HEK293 (cell line): ENCODE results near the gene AUH.

ENCODE experiments used
- HOXA7 ChIP-seq: sonication (generic); formaldehyde crosslinking; IDR thresholded peaks from 2 replicates; pipeline ENCODE4 v1.8.1; 2022; ENCODE audit warnings: missing genetic modification reagents, borderline replicate concordance
- ZEB2 ChIP-seq: fragments of 450-650 bp; formaldehyde crosslinking; IDR thresholded peaks from 2 replicates; pipeline ENCODE4 v1.5.1; 2016; ENCODE audit warnings: missing biosample characterization, missing genetic modification characterization
- ZNF324 ChIP-seq: fragments of 450-650 bp; formaldehyde crosslinking; IDR thresholded peaks from 2 replicates; pipeline ENCODE4 v1.5.1; 2016; ENCODE audit warnings: missing biosample characterization, missing genetic modification characterization
- ZNF701 ChIP-seq: fragments of 450-650 bp; formaldehyde crosslinking; IDR thresholded peaks from 2 replicates; pipeline ENCODE4 v1.5.1; 2016; ENCODE audit warnings: missing biosample characterization, missing genetic modification characterization
- TF ChIP-seq, protein P1 (sequence below): fragments of 450-650 bp; formaldehyde crosslinking; IDR thresholded peaks from 2 replicates; pipeline ENCODE4 v1.5.1; 2016; ENCODE audit warnings: missing biosample characterization, missing genetic modification characterization, low read depth
- TF ChIP-seq, protein P2 (sequence below): fragments of 450-650 bp; formaldehyde crosslinking; IDR thresholded peaks from 2 replicates; pipeline ENCODE4 v1.5.1; 2016; ENCODE audit warnings: missing biosample characterization, missing genetic modification characterization

DNA sequence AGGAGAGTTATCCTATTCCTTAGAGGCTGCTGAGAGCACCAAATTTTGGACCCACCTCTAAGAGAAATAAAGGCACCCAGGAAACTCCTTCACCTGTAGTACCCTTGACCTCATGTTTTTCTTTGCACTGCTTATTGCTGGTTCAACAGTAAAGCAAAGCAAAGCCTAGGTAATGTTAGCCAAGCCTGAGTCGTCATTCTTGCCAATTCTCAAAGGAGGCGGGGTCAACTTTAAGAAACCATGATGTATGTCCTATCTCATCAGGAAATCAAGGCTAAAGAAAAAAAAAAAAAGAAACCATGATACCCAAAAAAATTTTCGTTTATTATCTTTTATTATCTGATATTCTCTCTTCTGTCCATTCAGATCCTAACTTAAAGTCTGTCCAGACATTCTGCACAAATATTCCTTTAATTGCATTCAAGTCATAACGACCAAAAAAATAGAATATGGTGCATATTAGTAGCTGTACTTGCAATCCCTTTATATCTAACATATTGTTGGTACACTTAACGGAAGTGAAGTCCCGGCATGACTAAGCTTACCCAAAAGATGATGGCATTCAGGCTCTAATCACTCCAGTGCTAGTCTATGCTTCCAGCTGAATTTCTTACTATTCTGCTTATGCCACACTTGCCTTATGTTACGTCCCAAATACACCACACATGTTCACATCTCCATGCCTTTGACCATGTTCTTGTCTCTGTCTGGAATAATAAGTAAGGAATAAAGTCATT, 1.8 kb downstream of the AUH start:
- TF ChIP-seq ZNF324 (tag by site-specific recombination) (no peak), ZEB2 (tag by site-specific recombination) (no peak), HOXA7 (no peak), ZNF701 (no peak)
- TF ChIP-seq, protein P1, sequence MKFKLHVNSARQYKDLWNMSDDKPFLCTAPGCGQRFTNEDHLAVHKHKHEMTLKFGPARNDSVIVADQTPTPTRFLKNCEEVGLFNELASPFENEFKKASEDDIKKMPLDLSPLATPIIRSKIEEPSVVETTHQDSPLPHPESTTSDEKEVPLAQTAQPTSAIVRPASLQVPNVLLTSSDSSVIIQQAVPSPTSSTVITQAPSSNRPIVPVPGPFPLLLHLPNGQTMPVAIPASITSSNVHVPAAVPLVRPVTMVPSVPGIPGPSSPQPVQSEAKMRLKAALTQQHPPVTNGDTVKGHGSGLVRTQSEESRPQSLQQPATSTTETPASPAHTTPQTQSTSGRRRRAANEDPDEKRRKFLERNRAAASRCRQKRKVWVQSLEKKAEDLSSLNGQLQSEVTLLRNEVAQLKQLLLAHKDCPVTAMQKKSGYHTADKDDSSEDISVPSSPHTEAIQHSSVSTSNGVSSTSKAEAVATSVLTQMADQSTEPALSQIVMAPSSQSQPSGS (tag by site-specific recombination): no peak
- TF ChIP-seq, protein P2, sequence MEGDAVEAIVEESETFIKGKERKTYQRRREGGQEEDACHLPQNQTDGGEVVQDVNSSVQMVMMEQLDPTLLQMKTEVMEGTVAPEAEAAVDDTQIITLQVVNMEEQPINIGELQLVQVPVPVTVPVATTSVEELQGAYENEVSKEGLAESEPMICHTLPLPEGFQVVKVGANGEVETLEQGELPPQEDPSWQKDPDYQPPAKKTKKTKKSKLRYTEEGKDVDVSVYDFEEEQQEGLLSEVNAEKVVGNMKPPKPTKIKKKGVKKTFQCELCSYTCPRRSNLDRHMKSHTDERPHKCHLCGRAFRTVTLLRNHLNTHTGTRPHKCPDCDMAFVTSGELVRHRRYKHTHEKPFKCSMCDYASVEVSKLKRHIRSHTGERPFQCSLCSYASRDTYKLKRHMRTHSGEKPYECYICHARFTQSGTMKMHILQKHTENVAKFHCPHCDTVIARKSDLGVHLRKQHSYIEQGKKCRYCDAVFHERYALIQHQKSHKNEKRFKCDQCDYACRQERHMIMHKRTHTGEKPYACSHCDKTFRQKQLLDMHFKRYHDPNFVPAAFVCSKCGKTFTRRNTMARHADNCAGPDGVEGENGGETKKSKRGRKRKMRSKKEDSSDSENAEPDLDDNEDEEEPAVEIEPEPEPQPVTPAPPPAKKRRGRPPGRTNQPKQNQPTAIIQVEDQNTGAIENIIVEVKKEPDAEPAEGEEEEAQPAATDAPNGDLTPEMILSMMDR (tag by site-specific recombination): no peak
